ENCODE measurements around the gene RANBP1.

RANBP1 gene

GRCh38 chr22:20174785-20175596, 59.1 kb downstream of the RANBP1 start:
- no peak for DNase-seq (ENCODE audit: low spot score)

DNA sequence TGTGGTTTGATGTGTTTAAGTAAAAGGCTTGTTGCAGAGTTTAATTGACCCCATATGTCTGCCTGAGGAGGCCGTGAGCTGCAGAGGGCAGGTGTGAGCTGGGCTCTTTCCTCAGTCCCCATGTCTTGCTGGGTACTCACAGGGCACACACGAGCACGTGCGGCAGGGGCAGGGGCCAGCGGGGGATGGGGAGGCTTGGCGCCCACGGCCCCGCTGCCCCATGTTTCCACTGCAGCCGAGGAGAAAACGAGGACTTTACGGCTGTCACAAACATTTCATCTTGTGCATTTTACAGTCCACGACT, 59.6 kb downstream of the RANBP1 start:
- DNase-seq (ENCODE audit: low spot score): no peak

- DNase-seq (ENCODE audit: low spot score): no peak
Measured at GRCh38 chr22:20176421-20177085, 60.6 kb downstream of the RANBP1 start.
